ENCODE data around the gene DIP2C.
"Not testable (repeated sequence)": the region's sequence is repeated elsewhere in the genome, so short reads cannot be mapped to it uniquely, and the experiment has no call there.

The DIP2C gene

DNA sequence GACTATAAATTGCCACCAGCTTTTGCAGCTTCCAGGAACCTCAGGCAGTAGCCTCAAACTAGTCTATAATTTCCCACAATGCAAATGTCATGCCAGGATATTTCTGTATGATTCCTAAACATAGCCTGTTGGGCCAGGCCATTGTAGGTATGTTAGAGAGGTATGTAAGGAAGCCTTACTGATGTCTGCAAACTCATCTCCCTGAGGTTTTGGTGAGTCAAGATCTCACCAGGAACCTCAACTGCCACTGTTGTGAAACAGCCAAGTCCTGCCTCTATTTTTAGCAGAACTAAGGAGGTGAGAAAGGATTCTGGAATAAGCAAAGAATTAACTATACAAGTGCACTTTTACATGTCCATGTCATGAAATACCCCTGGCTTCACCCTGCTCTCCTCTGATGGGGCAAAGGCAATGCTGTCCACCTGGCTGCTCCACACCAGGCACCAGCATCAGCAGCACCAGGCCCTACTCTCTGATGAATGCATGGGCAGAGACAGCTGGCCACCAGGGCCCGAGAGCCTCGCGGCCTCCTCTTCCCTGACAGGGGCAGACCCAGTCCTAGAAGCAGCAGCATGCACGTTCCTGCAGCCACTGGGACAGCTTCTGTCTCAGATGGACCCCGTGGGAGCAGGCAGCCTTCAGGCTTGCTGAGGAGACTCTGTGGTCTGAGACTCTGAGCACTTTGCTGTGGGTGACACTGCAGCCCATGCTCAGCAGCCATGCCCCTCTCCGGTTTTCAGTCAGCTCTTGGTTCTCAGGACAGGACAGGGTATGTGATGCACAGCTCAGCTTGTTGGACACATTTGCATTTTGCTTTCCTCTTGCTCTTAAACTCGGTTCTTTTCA lies 407.0 kb downstream of the DIP2C start:
- DNase-seq, result no peak

DNA sequence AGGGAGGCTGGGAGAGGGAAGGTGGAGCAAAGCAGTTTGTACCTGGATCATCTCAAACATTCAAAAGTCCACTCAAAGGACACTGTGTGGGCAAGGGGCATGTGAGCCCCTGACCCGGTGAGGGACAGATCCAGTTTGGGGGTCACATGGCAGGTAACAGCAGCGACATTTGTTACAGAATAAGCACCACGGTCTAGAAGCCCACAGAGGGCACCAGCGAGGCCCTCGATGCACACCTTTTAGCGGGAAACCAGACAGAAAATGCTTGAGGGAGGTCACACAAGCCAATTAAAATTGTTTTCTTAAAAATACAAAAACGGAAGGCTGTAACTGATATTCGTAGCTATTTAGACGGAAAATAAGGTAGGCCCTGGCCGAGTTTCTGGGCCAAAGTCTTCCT lies 409.8 kb downstream of the DIP2C start:
- DNase-seq, result no peak

DNA sequence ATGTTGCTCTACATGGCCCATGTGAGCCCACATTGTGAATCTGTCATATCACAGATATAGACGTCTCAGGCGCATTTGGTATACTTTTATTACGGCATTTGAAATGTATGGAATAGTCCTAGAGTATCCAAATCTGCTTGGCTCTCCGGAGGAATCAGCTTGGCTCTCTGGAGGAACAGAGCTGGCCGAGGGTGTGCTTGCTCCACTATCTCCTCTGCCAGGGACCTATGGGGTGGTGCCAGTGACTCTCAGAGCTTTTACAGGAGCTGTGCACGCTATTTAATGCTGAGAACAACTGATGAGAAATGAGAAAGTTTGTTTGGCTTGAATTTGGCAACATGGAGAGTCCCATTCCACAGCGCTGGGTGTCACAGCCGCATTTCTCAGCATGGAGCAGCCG lies 410.2 kb downstream of the DIP2C start:
- DNase-seq, result no peak

DNA sequence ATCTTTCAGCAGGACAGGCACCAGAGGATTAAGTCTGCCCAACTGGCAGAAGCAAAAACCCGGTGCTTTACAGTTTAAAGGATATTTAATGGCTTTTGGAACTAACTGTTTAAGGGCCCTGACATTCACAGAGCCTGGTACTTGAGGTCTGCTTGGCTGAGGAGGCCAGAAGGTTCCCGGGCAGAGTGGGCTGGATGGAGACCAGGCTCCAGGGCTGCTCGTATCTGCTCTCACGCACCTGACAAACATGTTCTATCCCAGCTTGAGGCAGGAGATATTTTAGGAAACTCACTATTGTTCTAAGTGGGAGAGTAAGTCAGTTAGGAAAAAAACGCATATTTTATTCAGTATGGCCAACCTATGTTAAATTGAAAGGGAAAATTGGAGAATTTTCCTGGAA lies 410.8 kb downstream of the DIP2C start:
- DNase-seq, result no peak

DNA sequence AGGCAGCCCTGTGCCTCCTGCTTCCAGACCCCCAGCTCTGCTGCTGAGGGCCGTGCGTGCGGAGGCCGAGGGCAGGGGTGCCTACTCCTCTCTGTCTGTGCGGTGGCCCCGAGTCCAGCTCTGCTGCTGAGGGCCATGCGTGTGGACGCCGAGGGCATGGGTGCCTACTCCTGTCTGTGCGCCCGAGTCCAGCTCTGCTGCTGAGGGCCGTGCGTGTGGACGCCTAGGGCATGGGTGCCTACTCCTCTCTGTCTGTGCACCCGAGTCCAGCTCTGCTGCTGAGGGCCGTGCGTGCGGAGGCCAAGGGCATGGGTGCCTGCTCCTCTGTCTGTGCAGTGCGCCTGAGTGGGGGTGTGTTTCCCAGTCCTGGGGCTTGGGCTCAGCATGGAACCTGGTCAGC lies 411.5 kb downstream of the DIP2C start:
- no peak for DNase-seq

DNA sequence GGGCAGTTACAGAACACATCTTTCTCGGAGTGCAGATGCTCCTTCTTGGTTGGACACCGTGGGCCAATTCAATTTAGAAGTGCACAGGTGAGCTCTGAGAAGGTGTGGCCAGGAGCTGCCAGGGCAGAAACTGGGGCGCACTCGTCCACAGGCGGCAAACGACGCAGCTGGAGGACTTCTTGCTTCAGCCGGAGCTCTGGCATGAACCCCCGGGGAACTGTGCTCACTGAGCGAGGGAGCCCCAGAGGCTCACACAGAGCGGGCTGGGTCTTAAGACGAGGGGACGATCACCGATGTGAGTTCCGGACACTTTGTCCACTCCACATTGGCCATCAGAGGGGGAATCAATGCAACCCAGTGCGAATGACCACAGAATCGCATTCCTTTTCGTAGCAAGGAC lies 413.8 kb downstream of the DIP2C start:
- DNase-seq, result no peak

DNA sequence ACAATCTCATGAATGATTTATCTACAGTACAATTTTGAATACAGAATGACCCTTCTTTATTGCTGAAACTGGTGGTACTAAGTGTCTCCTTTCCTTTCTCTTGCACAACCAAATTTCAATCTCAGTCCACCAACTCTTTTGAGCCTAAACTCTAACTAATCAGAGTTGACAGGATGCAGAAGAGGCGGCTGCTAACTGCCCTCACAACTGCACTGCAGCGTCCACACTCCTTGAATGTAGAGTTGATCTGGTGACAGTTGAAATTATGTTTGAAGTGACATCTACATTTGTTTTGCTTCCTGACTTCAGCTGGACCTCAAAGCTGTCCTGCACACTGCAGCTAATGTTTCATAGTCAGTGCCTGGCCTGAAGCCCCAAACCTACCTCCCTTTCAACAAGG lies 414.6 kb downstream of the DIP2C start:
- DNase-seq, result no peak

DNA sequence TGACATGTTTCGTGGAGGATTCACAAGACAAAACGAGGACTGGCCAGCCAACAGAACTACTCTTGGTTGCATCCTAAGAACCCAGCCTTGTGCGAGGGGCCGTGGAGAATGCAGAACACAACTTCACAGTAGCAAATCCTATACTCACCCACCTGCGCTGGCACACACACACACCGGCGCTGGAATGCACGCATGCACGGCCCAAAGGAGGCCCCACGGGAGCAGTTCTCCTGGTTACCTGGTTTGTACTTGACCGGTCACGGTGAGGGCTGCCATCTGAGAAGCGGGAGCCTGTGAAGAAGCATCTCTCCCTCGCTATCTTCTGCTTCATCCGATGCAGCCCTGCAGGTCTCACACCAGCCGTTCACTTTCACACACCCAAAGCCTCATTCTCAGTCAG lies 416.4 kb downstream of the DIP2C start:
- DNase-seq, result no peak

DNA sequence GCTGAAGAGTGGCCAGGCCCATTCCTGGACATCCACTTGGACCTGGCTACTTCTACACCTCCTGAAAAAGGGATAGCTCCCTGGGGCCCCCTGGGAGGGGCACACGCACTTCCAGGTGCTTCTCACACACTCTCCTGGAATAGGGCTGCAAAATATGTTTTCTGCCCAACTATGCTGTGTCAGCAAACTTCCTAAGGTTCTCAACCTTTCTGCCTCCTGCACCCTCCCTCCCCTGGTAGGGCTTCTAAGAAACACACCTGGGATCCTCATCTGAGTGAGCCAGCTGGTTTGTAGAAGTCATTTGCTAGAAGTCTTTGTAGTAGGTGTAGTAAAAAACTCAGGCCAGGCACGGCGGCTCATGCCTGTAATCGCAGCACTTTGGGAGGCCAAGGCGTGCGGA lies 417.7 kb downstream of the DIP2C start:
- no peak for DNase-seq

DNA sequence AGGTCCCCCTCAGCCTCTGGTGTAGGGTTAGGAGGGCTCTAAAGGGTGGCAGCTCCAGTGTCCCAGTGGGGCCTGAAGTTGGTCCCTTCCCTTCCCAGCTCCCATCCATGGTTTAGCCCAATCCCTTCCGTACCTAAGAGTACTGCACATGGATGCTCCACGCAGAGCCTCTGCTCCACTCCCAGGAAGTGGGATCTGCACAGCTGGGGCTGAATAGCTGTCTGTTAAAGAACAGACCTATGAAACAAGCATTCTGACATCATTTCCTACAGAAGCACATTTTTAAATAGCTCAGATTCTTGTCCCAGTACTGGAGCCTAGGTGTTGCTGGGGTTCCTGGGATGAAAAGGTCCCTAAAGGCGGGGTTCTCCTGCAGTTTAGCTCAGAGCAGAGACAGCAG lies 418.3 kb downstream of the DIP2C start:
- no peak for DNase-seq

DNA sequence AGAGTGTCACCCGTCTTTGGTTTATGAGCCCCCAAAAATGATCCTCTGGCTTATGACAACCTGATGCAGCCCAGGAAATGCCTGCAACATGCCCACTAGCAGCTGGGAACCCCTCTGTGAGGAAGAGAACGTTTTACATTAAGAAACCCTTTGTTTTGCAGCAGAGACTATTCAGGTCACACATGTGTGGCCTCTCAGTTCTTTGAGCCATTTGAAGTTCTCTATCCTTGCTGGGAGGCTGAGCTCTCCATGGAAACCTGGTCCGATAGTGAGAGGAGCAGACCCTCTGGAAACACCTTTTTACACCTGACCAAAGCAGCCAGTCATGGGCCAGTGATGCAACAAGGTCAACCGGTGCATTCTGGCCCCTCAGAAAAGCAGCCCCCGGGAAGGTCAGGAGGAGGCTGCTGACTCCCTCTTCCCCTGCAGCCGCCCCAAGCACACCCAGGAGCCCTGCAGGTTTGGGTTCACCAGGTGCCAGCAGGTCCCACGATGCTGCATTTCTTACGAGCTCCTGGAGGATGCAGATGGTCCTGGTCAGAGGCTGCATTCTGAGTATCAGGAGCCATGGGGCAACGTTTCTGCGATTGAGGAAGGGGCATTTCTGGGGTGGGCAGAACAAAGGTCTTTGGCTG lies 419.9 kb downstream of the DIP2C start:
- no peak for DNase-seq

DNA sequence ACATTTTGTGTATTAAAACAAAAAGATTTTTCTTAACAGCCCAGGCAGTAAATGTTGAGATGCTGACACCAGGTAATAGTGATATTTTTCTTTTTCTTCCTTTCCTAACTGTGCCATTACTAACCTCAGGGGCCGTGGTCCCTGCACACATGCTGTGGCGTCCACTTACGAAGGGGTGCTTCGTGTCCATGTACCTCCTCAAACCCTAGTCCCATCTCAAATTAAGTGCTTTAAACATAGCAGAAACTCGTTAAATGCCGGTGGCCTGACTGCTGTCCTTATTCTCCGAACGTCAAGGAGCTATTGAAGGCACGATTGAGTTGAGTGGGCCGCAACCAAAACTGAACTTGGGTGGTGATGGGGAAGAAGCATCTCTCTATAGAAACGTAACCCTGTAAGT lies 421.8 kb downstream of the DIP2C start:
- no peak for DNase-seq

DNA sequence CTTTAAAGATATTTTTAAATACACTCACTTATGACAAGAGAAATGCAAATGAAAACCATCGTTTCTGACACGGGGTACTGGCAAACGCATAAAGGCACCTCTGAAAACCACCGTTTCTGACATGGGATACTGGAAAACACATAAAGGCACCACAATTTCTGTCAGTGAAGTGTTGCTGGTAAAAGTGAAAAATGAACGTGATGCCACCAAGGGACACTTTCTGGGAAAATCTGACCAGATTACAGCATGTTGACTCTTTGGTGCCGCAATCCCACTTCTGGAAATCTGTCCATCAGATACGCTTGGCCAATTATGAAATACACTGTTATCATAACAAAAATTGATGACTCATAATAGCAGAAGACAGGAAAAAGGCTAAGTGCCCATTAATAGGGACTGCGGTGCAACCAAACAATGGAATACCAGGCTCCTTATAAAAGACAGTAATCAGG lies 422.5 kb downstream of the DIP2C start:
- no peak for DNase-seq

DNA sequence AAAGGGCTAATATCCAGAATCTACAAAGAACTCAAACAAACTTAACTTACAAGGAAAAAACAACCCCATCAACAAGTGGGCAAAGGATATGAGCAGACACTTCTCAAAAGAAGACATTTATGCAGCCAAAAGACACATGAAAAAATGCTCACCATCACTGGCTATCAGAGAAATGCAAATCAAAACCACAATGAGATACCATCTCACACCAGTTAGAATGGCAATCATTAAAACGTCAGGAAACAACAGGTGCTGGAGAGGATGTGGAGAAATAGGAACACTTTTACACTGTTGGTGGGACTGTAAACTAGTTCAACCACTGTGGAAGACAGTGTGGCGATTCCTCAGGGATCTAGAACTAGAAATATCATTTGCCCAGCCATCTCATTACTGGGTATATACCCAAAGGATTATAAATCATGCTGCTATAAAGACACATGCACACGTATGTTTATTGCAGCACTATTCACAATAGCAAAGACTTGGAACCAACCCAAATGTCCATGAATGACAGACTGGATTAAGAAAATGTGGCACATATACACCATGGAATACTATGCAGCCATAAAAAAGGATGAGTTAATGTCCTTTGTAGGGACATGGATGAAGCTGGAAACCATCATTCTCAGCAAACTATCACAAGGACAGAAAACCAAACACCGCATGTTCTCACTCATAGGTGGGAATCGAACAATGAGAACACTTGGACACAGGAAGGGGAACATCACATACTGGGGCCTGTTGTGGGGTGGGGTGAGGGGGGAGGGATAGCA lies 423.5 kb downstream of the DIP2C start:
- DNase-seq, result not testable (repeated sequence)

DNA sequence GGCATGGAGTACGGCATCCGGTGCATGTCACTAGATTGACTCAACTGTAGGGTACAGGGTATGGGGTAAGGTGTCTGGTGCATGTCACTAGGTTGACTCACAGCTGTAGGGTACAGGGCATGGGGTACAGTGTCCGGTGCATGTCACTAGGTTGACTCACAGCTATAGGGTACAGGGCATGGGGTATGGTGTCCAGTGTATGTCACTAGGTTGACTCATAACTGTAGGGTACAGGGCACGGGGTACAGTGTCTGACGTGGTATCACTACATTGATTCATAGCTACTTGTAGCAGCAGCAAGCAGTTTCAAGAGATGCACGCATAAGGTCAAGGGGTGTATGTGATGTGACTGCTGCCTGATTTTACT lies 424.4 kb downstream of the DIP2C start:
- not testable (repeated sequence) for DNase-seq

DNA sequence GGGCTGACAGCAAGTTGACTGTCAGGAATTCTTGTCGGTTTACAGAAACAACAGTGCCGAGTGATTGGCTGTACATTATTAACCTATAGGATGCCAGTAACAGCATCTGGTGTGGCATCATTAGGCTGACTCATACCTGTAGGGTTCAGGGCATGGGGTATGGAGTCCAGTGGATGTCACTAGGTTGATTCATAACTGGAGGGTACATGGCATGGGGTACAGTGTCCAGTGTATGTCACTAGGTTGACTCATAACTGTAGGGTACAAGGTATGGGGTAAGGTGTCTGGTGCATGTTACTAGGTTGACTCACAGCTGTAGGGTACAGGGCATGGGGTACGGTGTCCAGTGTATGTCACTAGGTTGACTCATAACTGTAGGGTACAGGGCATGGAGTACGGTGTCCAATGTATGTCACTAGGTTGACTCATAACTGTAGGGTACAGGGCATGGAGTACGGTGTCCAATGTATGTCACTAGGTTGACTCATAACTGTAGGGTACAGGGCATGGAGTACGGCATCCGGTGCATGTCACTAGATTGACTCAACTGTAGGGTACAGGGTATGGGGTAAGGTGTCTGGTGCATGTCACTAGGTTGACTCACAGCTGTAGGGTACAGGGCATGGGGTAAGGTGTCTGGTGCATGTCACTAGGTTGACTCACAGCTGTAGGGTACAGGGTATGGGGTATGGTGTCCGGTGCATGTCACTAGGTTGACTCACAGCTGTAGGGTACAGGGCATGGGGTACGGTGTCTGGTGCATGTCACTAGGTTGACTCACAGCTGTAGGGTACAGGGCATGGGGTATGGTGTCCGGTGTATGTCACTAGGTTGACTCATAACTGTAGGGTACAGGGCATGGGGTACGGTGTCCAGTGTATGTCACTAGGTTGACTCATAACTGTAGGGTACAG lies 425.1 kb downstream of the DIP2C start:
- DNase-seq, result not testable (repeated sequence)

DNA sequence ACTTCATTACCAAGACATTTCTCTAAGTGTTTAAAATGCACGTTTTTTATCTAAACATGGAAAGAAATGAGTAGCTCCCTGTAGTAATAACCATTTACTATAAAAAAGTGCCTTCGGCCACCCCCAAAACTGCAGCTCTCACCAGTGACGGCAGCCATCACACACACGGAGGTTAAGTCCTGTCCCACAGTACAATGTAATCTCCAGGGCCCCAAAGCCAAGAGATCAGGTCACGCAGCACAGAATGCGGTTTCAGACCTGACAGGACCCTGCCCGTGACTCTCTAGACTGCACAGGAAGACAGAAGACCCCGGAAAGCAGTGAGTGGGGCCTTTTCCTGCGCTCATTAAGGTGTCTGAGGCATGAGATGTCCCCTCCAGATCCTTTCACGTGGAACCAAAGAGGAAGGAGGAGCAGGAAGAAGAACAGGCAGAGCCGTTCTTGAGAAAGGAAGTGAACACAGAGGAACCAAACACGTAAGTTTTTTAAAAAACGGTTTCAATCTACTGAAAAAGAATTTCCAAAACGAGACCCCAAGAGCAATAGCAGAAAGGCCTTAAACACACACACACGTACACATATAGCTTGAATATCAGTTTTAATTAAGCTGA lies 428.5 kb downstream of the DIP2C start:
- no peak for DNase-seq

DNA sequence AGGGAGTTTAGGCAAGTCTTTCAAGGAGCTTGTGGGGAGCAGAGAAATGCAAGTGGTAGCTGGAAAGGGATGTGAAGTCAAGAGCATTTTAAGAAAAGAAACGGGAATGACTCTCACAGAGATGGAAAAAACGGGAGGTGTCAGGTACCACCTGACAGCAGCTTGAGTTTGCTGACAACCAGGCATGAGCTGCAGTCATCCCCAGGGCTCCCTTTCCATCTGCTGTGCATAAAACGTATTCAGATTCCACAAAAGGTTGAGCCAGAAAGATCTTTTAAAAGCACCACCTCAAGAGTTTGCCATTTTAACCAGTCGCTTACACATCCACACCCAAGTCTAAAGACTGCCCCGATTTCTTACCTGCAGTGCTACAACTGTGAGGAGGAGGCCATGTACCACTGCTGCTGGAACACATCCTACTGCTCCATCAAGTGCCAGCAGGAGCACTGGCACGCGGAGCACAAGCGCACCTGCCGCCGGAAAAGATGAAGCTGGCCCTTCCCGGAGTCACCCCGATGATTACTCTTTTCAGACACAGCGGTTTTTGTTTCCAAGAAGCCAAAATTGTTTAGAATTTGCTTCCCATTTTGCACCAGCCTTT lies 437.4 kb downstream of the DIP2C start:
- no peak for DNase-seq

DNA sequence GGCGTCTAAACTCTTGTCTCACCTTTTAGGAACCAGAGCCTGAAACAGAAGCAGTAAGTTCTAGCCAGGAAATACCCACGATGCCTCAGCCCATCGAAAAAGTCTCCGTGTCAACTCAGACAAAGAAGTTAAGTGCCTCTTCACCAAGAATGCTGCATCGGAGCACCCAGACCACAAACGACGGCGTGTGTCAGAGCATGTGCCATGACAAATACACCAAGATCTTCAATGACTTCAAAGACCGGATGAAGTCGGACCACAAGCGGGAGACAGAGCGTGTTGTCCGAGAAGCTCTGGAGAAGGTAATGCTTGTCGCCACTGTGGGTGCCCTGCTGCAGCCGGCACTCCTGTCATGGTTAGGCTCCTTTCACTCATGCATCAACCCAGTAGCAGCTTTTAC lies 441.2 kb downstream of the DIP2C start:
- DNase-seq, result no peak

DNA sequence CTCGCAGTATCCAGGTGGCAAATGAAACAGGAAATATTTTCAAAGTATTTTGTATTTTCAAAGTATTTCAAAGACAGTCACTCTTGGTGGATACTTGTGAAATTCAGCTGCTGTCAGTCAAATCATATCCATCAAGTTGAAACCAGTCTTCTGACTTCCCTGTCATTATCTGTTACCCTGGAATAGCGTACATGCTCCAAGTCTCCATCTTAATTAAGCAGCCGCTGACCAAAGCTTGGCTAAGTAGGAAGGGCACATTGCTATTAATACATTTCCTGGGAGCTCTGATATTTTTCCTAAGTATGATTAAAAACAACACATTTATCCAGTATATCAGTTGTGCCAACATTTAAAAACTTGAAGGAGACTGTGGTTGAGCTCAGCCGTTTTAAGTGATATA lies 442.0 kb downstream of the DIP2C start:
- DNase-seq, result no peak

DNA sequence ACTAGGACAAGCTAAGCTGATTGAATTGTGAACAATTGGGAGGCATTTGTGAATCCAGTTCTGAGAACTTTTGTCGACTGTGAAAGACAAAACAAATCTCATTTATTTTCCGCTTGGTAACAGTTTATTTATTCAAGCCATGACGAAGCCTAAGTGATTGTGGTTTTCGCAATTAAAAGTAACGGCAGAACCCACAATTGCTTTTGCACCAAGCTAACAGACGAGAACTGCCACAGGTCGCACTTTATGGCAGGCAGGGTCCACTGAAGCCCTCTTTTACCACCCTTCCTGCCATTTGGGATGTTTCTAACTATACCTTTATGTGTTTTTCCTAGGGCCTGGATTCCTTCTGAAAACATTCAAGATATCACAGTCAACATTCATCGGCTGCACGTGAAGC lies 443.0 kb downstream of the DIP2C start:
- DNase-seq, result no peak

DNA sequence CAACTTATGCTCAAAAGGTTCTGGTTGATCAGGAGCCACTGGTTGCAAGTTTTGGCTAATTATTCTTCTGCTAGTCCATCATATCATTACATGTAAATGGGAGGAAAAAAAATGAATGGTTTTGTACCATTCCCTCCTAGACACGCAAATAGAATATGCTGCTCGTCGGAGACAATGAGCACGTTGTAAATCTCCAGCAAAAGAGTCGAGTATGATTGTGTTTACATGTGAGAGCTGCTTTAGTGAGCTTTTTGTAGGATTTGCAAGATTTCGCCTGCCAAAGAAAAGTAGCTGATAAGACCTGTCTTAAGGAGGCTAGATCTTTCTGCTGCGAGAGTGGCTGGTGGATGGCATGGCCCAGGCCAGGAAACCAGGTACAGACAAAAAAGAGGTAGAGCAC lies 445.2 kb downstream of the DIP2C start:
- no peak for DNase-seq
